GM23338 (cell line): ENCODE measurements around the gene CACNA1G. TPM values are rescaled to one million over a fixed set of nuclear protein-coding genes. Genes with fewer than 3 reads are reported as not detected.
A peak's percentile ranks its signal among the peaks of the same experiment; 100 is the strongest.

Experiments
- ATAC-seq: fragments of 200-7000 bp; cut with Tn5 transposase; 3 replicates; pipeline ENCODE4 v1.9.1; 2020
- DNase-seq: peaks from one replicate; pipeline ENCODE4 v3.0.0-alpha.2; 2015; ENCODE audit warnings: low spot score
- H2AFZ ChIP-seq: fragments of 200-600 bp; sonication (generic); 2 replicates; pipeline ENCODE4 v1.8.0; 2016; ENCODE audit warnings: antibody characterized with exemption, mild to moderate bottlenecking, moderate library complexity
- H3F3A ChIP-seq: fragments of 200-600 bp; sonication (generic); replicated peaks from 2 replicates; pipeline ENCODE4 v1.8.0; 2017; ENCODE audit warnings: antibody characterized with exemption, mixed run types, low read depth
- H3K27ac ChIP-seq: fragments of 200-600 bp; sonication (generic); 2 replicates; pipeline ENCODE4 v1.6.1; 2016; ENCODE audit warnings: low read depth
- H3K27me3 ChIP-seq: fragments of 200-600 bp; sonication (generic); 2 replicates; pipeline ENCODE4 v1.8.0; 2016; ENCODE audit warnings: mild to moderate bottlenecking, mixed run types, moderate library complexity; ENCODE audit not compliant: insufficient read depth
- H3K36me3 ChIP-seq: fragments of 200-600 bp; sonication (generic); 2 replicates; pipeline ENCODE4 v1.8.0; 2016; ENCODE audit warnings: mild to moderate bottlenecking; ENCODE audit not compliant: insufficient read depth
- H3K4me1 ChIP-seq: fragments of 200-600 bp; sonication (generic); 2 replicates; pipeline ENCODE4 v1.8.0; 2016; ENCODE audit warnings: mild to moderate bottlenecking, moderate library complexity; ENCODE audit not compliant: insufficient read depth
- H3K4me2 ChIP-seq: fragments of 200-600 bp; sonication (generic); 2 replicates; pipeline ENCODE4 v1.7.1; 2017; ENCODE audit warnings: mixed run types
- H3K4me3 ChIP-seq: fragments of 200-600 bp; sonication (generic); 2 replicates; pipeline ENCODE4 v1.6.1; 2016; ENCODE audit warnings: mixed run types
- H3K79me2 ChIP-seq: fragments of 200-600 bp; sonication (generic); replicated peaks from 2 replicates; pipeline ENCODE4 v1.8.0; 2017; ENCODE audit warnings: mild to moderate bottlenecking; ENCODE audit not compliant: insufficient read depth
- H3K9me2 ChIP-seq: fragments of 200-600 bp; sonication (generic); 2 replicates; pipeline ENCODE4 v1.8.0; 2017; ENCODE audit not compliant: insufficient read depth
- H4K20me1 ChIP-seq: fragments of 200-600 bp; sonication (generic); replicated peaks from 2 replicates; pipeline ENCODE4 v1.8.0; 2017; ENCODE audit warnings: mild to moderate bottlenecking; ENCODE audit not compliant: insufficient read depth
- H3K27ac Mint-ChIP-seq: 2 replicates; pipeline ENCODE4 v1.8.0; 2020; ENCODE audit warnings: inconsistent platforms, mild to moderate bottlenecking, moderate library complexity, mixed read lengths
- H3K27me3 Mint-ChIP-seq: 3 replicates; pipeline ENCODE4 v1.8.0; 2022; ENCODE audit warnings: low read depth, mild to moderate bottlenecking, moderate library complexity, mixed read lengths, inconsistent platforms; ENCODE audit not compliant: insufficient read depth, poor library complexity
- H3K36me3 Mint-ChIP-seq: 3 replicates; pipeline ENCODE4 v1.8.0; 2021; ENCODE audit warnings: low read depth, mild to moderate bottlenecking, inconsistent platforms, moderate library complexity, mixed read lengths
- H3K4me1 Mint-ChIP-seq: 3 replicates; pipeline ENCODE4 v1.8.0; 2020; ENCODE audit warnings: mild to moderate bottlenecking, inconsistent platforms, mixed read lengths
- H3K4me3 Mint-ChIP-seq: 3 replicates; pipeline ENCODE4 v1.8.0; 2021; ENCODE audit warnings: moderate library complexity, mild to moderate bottlenecking, inconsistent platforms, mixed read lengths
- H3K9me3 Mint-ChIP-seq: 3 replicates; pipeline ENCODE4 v1.8.0; 2020; ENCODE audit warnings: moderate library complexity, mild to moderate bottlenecking, inconsistent platforms, mixed read lengths
- CREB1 ChIP-seq: fragments of 250-450 bp; sonication (Bioruptor Pico); IDR thresholded peaks from 2 replicates; pipeline ENCODE4 v1.5.0; 2020; ENCODE audit warnings: low read depth, mild to moderate bottlenecking, moderate library complexity
- EZH2 ChIP-seq: fragments of 200-600 bp; sonication (generic); IDR thresholded peaks from one replicate; pipeline ENCODE4 v1.8.0; 2017; ENCODE audit warnings: antibody characterized with exemption, mild to moderate bottlenecking, low read depth; ENCODE audit not compliant: unreplicated experiment
- EZH2phosphoT487 ChIP-seq: fragments of 200-600 bp; sonication (generic); IDR thresholded peaks from one replicate; pipeline ENCODE4 v1.8.1; 2018; ENCODE audit warnings: antibody characterized with exemption; ENCODE audit not compliant: unreplicated experiment
- JUNB ChIP-seq: IDR thresholded peaks from one replicate; pipeline ENCODE4 v1.6.1; 2016; ENCODE audit warnings: antibody characterized with exemption; ENCODE audit not compliant: unreplicated experiment
- NANOG ChIP-seq: IDR thresholded peaks from 2 replicates; pipeline ENCODE4 v1.6.1; 2016; ENCODE audit warnings: antibody characterized with exemption, borderline replicate concordance
- POLR2AphosphoS5 ChIP-seq: IDR thresholded peaks from 2 replicates; pipeline ENCODE4 v1.6.1; 2016; ENCODE audit warnings: antibody characterized with exemption, low read depth
- STAT1 ChIP-seq: IDR thresholded peaks from one replicate; pipeline ENCODE4 v1.6.1; 2016; ENCODE audit warnings: antibody characterized with exemption; ENCODE audit not compliant: unreplicated experiment
- ZNF114 ChIP-seq: fragments of 250-450 bp; sonication (Bioruptor Pico); IDR thresholded peaks from 2 replicates; pipeline ENCODE4 v1.5.0; 2020; ENCODE audit warnings: mild to moderate bottlenecking, moderate library complexity
- ZNF331 ChIP-seq: fragments of 250-450 bp; sonication (Bioruptor Pico); IDR thresholded peaks from 2 replicates; pipeline ENCODE4 v1.5.0; 2020; ENCODE audit warnings: low read depth, mild to moderate bottlenecking, moderate library complexity
- polyA plus RNA-seq: library from polyadenylated mRNA; unstranded; fragments of >200 nt; fragmentation: Nextera tagmentation; extraction: Ambion mirVana; gene quantifications from 2 replicates; pipeline ENCODE4 v1.2.1, GENCODE V29; 2016
- total RNA-seq: library from RNA; depleted of rRNA; stranded (reverse); fragments of >200 nt; shearing (Covaris generic); gene quantifications from 2 replicates; pipeline ENCODE4 v1.2.3, GENCODE V29; 2014
- TF ChIP-seq, protein P1 (sequence below): IDR thresholded peaks from 2 replicates; pipeline ENCODE4 v1.6.1; 2016; ENCODE audit warnings: antibody characterized with exemption
- TF ChIP-seq, protein P2 (sequence below): IDR thresholded peaks from one replicate; pipeline ENCODE4 v1.6.1; 2018; ENCODE audit warnings: antibody characterized with exemption; ENCODE audit not compliant: unreplicated experiment

CACNA1G gene
- total and polyA plus RNA-seq, 2 experiments from 2014 or later = 1.4 to 5.1 TPM

DNA sequence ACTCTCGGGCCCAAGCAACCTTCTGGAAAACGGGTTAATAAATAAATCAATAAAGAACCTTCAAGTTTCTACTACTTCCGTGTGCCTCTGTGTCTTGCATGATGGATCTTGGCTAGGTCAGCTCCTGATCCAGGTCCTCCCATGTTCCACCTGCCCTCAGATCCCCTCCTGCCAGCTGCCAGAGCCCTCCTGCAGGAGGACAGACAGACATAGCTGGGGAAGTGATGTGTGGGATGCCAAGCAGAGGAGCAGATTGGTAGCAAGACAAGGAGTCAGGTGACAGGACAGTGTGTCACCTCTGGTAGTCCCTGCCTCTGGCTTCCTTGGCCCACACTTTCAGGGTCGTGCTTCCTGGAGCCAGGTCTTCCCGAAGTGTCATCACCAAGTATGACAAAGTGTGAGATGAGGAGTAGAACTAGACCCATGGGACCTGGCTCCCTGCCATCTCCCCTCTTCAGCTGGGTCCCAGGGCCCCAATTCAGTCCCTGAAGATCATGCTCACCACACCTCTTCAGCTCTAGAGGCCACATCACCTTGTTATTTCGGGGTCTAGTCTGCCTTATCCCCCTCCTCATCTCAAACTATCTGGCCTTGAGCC lies 29.0 kb upstream of the CACNA1G start (continued):
- TF ChIP-seq, protein P1, sequence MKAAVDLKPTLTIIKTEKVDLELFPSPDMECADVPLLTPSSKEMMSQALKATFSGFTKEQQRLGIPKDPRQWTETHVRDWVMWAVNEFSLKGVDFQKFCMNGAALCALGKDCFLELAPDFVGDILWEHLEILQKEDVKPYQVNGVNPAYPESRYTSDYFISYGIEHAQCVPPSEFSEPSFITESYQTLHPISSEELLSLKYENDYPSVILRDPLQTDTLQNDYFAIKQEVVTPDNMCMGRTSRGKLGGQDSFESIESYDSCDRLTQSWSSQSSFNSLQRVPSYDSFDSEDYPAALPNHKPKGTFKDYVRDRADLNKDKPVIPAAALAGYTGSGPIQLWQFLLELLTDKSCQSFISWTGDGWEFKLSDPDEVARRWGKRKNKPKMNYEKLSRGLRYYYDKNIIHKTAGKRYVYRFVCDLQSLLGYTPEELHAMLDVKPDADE = no peak
- TF ChIP-seq ZNF331 (CRISPR knock-in tag) (no peak), EZH2 (no peak), ZNF114 (CRISPR knock-in tag) (no peak), EZH2phosphoT487 (no peak), JUNB (no peak), CREB1 (CRISPR knock-in tag) (no peak), NANOG (no peak)
- TF ChIP-seq, protein P2, sequence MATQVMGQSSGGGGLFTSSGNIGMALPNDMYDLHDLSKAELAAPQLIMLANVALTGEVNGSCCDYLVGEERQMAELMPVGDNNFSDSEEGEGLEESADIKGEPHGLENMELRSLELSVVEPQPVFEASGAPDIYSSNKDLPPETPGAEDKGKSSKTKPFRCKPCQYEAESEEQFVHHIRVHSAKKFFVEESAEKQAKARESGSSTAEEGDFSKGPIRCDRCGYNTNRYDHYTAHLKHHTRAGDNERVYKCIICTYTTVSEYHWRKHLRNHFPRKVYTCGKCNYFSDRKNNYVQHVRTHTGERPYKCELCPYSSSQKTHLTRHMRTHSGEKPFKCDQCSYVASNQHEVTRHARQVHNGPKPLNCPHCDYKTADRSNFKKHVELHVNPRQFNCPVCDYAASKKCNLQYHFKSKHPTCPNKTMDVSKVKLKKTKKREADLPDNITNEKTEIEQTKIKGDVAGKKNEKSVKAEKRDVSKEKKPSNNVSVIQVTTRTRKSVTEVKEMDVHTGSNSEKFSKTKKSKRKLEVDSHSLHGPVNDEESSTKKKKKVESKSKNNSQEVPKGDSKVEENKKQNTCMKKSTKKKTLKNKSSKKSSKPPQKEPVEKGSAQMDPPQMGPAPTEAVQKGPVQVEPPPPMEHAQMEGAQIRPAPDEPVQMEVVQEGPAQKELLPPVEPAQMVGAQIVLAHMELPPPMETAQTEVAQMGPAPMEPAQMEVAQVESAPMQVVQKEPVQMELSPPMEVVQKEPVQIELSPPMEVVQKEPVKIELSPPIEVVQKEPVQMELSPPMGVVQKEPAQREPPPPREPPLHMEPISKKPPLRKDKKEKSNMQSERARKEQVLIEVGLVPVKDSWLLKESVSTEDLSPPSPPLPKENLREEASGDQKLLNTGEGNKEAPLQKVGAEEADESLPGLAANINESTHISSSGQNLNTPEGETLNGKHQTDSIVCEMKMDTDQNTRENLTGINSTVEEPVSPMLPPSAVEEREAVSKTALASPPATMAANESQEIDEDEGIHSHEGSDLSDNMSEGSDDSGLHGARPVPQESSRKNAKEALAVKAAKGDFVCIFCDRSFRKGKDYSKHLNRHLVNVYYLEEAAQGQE = no peak

DNA sequence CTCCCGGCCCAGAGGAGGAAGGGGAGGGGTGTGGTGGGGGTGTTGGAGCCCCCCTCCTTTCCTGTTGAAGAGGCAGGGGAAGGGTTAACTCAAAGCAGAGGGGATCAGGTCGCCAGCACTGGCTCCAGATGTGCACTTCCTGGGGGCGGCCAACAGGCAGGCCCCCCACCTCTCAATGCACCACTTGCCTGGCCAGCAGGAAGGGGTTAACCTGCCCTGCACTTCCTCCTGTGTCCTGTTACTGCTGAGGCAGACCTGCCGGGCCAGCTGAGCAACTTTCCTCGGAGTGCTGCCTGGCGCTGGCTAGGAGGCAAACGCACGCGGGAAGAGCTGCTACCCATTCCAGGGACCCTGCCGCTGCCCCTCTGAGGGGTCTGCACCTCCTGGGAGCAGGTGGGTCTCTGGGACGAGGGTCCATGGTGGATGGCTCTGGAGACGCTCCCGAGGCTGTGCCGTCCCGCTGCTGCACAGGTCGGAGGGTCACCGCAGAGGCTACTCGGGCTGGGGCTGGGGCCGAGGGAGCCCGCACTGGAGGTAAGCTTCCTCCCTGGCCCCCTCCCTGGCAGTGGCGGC lies 28.0 kb upstream of the CACNA1G start, which contains the start of gene EPN3:
Gene EPN3, plus strand, starts transcription at position 284 of the 573 bp plus-strand sequence. CDS start 3,822 bp downstream, outside the sequence.
- Histone ChIP-seq H2AFZ (peak within 1 kb of the TSS; percentile 98), H3K9me2 (peaks cover 3% of the 10 kb centered on the region; the same call in 1 of the 2 replicates), H3K4me3 (peak within 1 kb of the TSS; percentile 86), H3K4me2 (peak within 1 kb of the TSS; percentile 96), H4K20me1 (no peaks in the 10 kb centered on the region), H3K79me2 (no peaks in the 10 kb centered on the region), H3K27ac (no peak within 1 kb of the TSS), H3F3A (0 out of 2 replicates have a peak, but pooled peaks cover 4% of the 10 kb centered on the region), H3K4me1 (peaks cover 12% of the 10 kb centered on the region), H3K36me3 (no peaks in the 10 kb centered on the region), H3K27me3 (peaks cover 28% of the 10 kb centered on the region)
- H3K27ac Mint-ChIP-seq = 0 out of 2 replicates have a peak within 1 kb of the TSS, but pooled peaks have one; percentile 15
- DNase-seq (peak; percentile 78), ATAC-seq (peak; percentile 77)
- TF ChIP-seq STAT1 = no peak
- TF ChIP-seq EZH2 = no peak
- peak; percentile 22; the same call in 1 of the 2 replicates for TF ChIP-seq POLR2AphosphoS5
- peaks cover 5% of the 10 kb centered on the region; the same call in 1 of the 3 replicates for H3K36me3 Mint-ChIP-seq
- H3K9me3 Mint-ChIP-seq = no peaks in the 10 kb centered on the region; the same call in 2 of the 3 replicates
- H3K4me3 Mint-ChIP-seq = peak within 1 kb of the TSS; percentile 82
- peaks cover 32% of the 10 kb centered on the region for H3K27me3 Mint-ChIP-seq
- H3K4me1 Mint-ChIP-seq = peaks cover 27% of the 10 kb centered on the region
